MCF 10A (cell line): ENCODE results near the gene DMRTB1. TPM values are rescaled to one million over a fixed set of nuclear protein-coding genes. Genes with fewer than 3 reads are reported as not detected.

Source experiments
- BruUV-seq: library from RNA; stranded (reverse); fragments of 400-500 nt; replicated peaks from 2 replicates; lab custom pipeline; 2021; lab: Mats Ljungman, UMichigan
- CTCF ChIA-PET: fragments of 300-600 bp; sonication (Branson Sonifier 250); formaldehyde crosslinking; extraction: SDS; loops from one replicate; lab custom pipeline; 2021; ENCODE audit warnings: antibody characterized with exemption, inconsistent platforms; lab: Yijun Ruan, JAX
- POLR2A ChIA-PET: fragments of 300-600, 350-650 bp; sonication (Branson Sonifier 250); formaldehyde crosslinking; extraction: SDS; loops from one replicate; lab custom pipeline; 2020; ENCODE audit warnings: antibody characterized with exemption, inconsistent platforms; lab: Yijun Ruan, JAX
- DNase-seq: peaks from one replicate; pipeline ENCODE4 v3.0.0-alpha.2; 2018; ENCODE audit not compliant: unreplicated experiment
- H3K27ac Mint-ChIP-seq: one replicate; pipeline ENCODE4 v1.8.0; 2022; ENCODE audit warnings: mild to moderate bottlenecking, low read depth, mixed read lengths; ENCODE audit not compliant: unreplicated experiment
- H3K27me3 Mint-ChIP-seq: one replicate; pipeline ENCODE4 v1.8.0; 2022; ENCODE audit warnings: mixed read lengths; ENCODE audit not compliant: insufficient read depth, unreplicated experiment
- H3K36me3 Mint-ChIP-seq: one replicate; pipeline ENCODE4 v1.8.0; 2022; ENCODE audit warnings: mild to moderate bottlenecking, moderate library complexity, mixed read lengths; ENCODE audit not compliant: insufficient read depth, unreplicated experiment
- H3K4me1 Mint-ChIP-seq: one replicate; pipeline ENCODE4 v1.8.0; 2022; ENCODE audit warnings: mixed read lengths; ENCODE audit not compliant: insufficient read depth, unreplicated experiment
- H3K4me3 Mint-ChIP-seq: one replicate; pipeline ENCODE4 v1.8.0; 2022; ENCODE audit warnings: mild to moderate bottlenecking, moderate library complexity, mixed read lengths; ENCODE audit not compliant: unreplicated experiment
- H3K9me3 Mint-ChIP-seq: one replicate; pipeline ENCODE4 v1.8.0; 2022; ENCODE audit warnings: mixed read lengths; ENCODE audit not compliant: unreplicated experiment
- intact Hi-C: fragments of 100-400 bp; cut with micrococcal nuclease; formaldehyde crosslinking; loops from 2 replicates; pipeline ENCODE4 v1.14.1; 2022
- total RNA-seq: library from RNA; stranded (reverse); gene quantifications from 2 replicates; pipeline ENCODE4 v1.2.3, GENCODE V29; 2022
- TF ChIP-seq, protein P1 (sequence below): fragments of 200-600 bp; IDR thresholded peaks from one replicate; pipeline ENCODE4 v1.8.0; 2022; ENCODE audit warnings: antibody characterized with exemption, mild to moderate bottlenecking; ENCODE audit not compliant: unreplicated experiment

DMRTB1 gene
- total RNA-seq, 1 experiment from 2014 or later: not detected

DNA sequence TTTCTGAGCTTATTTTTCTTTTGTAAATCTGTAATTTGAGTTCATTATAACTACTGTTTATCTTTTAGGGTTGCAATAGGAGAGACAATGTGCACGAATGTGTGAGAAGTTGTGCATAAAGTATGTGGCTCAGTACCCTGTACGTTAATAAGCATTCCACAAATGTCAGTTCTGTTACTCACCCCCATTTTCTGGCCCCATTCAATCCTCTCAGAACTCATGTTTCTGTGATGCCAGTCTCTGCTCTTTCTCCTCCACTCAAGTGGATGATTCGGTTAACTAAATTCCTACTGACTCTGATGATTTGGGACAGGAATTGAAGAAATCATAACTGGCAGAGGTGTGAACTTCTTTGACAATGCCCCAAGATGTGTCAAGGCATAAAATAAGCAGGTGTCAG, 10.2 kb upstream of the DMRTB1 start:
- DNase-seq: peak; percentile 11
- Mint-ChIP-seq H3K27ac (no peak overlapping the region), H3K27me3 (peaks cover 18% of the 10 kb centered on the region), H3K4me3 (no peak overlapping the region), H3K9me3 (no peaks in the 10 kb centered on the region), H3K4me1 (no peaks in the 10 kb centered on the region), H3K36me3 (no peaks in the 10 kb centered on the region)
- intact Hi-C loops: no loop called here
- CTCF ChIA-PET: interaction anchor here (1.0 to 2.9 kb wide), 3 partner anchors 35 to 233 kb away, joined by 3 to 15 read pairs (median 4); no protein-coding TSS in a partner anchor
- POLR2A ChIA-PET: no interaction called here
- TF ChIP-seq, protein P1, sequence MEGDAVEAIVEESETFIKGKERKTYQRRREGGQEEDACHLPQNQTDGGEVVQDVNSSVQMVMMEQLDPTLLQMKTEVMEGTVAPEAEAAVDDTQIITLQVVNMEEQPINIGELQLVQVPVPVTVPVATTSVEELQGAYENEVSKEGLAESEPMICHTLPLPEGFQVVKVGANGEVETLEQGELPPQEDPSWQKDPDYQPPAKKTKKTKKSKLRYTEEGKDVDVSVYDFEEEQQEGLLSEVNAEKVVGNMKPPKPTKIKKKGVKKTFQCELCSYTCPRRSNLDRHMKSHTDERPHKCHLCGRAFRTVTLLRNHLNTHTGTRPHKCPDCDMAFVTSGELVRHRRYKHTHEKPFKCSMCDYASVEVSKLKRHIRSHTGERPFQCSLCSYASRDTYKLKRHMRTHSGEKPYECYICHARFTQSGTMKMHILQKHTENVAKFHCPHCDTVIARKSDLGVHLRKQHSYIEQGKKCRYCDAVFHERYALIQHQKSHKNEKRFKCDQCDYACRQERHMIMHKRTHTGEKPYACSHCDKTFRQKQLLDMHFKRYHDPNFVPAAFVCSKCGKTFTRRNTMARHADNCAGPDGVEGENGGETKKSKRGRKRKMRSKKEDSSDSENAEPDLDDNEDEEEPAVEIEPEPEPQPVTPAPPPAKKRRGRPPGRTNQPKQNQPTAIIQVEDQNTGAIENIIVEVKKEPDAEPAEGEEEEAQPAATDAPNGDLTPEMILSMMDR: no peak
- no TSS peak for BruUV-seq

DNA sequence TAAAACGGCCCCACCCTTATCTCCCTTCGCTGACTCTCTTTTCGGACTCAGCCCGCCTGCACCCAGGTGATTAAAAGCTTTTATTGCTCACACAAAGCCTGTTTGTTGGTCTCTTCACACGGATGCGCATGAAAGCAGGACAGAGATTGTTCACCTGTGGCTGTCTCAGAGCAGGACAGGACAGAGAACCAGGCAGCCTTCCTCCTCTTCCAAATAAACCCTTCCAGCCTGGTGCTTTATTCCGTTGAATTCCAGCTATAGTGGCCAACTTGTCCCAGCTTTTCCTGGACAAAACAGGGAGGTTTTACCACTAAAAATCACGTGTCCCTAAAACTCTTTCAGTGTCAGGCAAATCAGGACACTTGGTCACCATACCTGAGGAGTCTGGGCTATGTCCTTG, 9.5 kb upstream of the DMRTB1 start:
- CTCF ChIA-PET: interaction anchor here (0.6 to 2.9 kb wide), 7 partner anchors 15 to 454 kb away, joined by 3 to 15 read pairs (median 4); no protein-coding TSS in a partner anchor
- H3K4me3 Mint-ChIP-seq: no peak overlapping the region
- intact Hi-C loops: no loop called here

DNA sequence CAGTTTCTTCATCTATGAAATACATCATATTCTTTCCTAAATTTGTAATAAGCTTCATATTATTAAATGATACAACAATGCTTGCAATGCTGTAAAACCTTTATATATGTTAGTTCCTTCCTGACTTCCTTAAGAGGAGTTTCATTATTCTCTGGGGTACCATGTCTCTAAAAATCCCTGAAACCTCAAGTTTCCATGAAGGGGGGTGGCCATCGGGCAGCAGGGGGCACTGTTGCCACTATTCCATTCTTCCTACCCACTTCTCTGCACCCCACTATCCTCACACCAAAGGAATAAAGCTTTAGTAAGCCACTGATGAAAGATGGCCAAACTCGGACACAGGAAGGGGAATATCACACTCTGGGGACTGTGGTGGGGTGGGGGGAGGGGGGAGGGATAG, 9.0 kb upstream of the DMRTB1 start:
- Mint-ChIP-seq H3K27ac (no peak overlapping the region), H3K4me3 (no peak overlapping the region), H3K36me3 (no peaks in the 10 kb centered on the region), H3K27me3 (peaks cover 30% of the 10 kb centered on the region), H3K4me1 (no peaks in the 10 kb centered on the region), H3K9me3 (no peaks in the 10 kb centered on the region)
- TF ChIP-seq, protein P1: no peak
- BruUV-seq: no TSS peak
- POLR2A ChIA-PET: no interaction called here
- peak; percentile 17 for DNase-seq
- CTCF ChIA-PET: interaction anchor here (0.6 to 2.9 kb wide), 8 partner anchors 15 to 453 kb away, joined by 3 to 15 read pairs (median 4); no protein-coding TSS in a partner anchor
- intact Hi-C loops: no loop called here

More for the DNA sequence above, 9.5 kb upstream of the DMRTB1 start:
- TF ChIP-seq, protein P1: no peak
- H3K4me1 Mint-ChIP-seq: no peaks in the 10 kb centered on the region
- no peaks in the 10 kb centered on the region for H3K36me3 Mint-ChIP-seq
- peaks cover 25% of the 10 kb centered on the region for H3K27me3 Mint-ChIP-seq
- DNase-seq: no peak
- no TSS peak for BruUV-seq
- no peaks in the 10 kb centered on the region for H3K9me3 Mint-ChIP-seq
- POLR2A ChIA-PET: no interaction called here
- H3K27ac Mint-ChIP-seq: no peak overlapping the region

DNA sequence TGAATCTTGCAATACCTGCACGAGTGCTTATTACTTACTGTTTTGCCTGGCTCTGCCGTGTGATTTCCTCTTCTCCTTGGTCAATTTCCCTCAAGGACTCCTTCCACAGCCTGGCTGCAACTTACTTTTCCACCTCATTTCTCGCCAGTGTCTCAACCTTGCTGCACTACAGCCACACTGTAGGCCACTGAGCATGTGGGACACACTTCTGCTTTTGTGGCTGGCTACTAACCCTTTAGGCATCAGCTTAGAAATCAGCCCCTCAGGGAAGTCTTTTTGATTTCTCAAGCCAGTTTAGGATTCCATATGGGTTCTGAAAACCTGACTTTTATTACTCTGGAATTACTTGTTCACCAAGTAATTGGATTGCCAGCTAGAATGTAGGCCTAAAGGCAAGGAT, 5.2 kb upstream of the DMRTB1 start:
- ChIA-PET POLR2A (no interaction called here), CTCF (no interaction called here)
- intact Hi-C loops: no loop called here
- Mint-ChIP-seq H3K9me3 (no peaks in the 10 kb centered on the region), H3K36me3 (no peaks in the 10 kb centered on the region), H3K27ac (no peak overlapping the region), H3K27me3 (peaks cover 41% of the 10 kb centered on the region), H3K4me3 (no peak overlapping the region), H3K4me1 (no peaks in the 10 kb centered on the region)
- TF ChIP-seq, protein P1: no peak
- no peak for DNase-seq
- no TSS peak for BruUV-seq
